Smooth muscle cell of trachea (primary cell): ENCODE data around the gene PUDP. TPM values are rescaled to one million over a fixed set of nuclear protein-coding genes. Genes with fewer than 3 reads are reported as not detected.

Source experiments
- total RNA-seq: library from RNA; depleted of rRNA; stranded (reverse); fragments of >200 nt; gene quantifications from 2 replicates; pipeline ENCODE4 v1.2.1, GENCODE V29; 2014

The PUDP gene
- total RNA-seq = 7.3 and 7.8 TPM in 2 replicates

DNA sequence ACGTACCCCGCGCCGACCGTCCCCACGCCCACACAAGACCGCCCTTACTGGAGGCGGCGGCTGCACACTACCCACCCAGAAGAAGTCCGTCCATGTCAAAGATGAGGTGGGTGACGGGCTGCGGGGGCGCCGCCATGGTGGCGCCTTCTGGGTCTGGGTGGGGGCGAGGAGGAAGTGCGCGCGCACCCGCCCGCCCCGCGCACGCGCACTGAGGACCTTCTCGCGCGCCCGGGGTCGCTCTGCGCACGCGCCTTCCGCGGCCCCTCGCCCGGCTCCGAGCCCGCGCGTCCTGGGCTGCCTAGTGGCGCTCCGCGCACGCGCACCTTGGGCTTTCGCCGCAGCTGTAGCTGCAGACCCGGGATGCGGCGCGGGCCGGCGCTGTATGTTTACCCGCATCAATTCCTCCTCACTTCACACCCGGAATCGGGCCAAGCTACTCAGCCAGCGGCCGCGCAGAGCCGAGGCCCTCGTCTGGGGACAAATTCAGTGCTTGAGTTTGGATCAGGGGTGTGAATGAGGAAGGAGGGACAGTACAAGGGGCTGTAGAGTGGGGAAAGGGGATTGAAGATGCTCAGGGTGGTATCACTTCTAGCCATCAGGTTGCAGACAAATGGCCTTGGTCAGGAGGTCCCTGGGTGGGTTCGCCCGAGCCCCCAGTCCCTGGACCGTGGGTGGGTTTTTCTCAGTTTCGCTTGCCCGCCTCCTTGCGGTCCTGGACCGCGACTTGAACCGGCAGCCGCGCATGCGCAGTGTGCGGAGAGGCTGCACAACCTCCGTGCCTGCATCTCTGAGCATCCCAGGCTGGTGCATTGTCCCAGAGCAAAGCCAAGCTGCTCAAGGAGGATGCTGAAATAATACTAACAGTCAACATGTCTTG is at the start of gene PUDP:
PUDP (minus strand) TSS at position 176 of the 877 bp plus-strand sequence; CDS start at position 136, 40 bp downstream.

DNA sequence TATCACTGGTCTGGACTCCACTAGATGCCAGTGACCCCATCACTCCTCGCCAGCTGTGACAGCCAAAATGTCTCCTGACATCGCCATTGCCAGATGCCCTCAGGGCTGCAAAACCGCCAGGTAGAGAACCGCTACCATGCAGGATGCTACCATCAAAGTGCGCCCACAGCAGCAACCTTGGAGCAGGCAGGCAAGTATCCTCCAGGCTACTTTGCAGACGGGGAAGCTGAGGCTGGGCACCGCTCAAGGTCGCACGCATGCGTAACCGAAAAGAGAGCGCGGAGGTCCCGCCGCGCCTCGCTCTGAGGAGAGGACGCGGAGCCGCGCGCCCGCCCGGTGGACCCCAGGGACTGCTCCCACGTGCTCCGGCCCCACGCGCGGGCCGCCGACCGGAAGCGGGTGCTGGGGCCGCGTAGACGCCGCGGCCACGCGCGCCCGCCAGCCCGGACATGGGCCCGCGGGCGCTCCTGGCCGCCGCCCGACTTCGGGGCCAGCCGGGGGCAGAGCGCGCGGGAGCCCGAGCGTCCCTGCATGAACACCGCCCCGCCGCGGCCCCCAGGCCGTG is 458 bp downstream of the PUDP start, which contains the start of gene STS:
STS (plus strand) TSS at position 300 of the 565 bp plus-strand sequence. CDS start 105,488 bp downstream, outside the sequence.

Other genes with a start within 250 kb of the PUDP start
- 4.2 and 7.6 TPM in 2 replicates for gene STS, start 441 bp downstream of the PUDP start, total RNA-seq